Measurements from ENCODE around the gene COL6A6.
"Not testable (repeated sequence)": the region's sequence is repeated elsewhere in the genome, so short reads cannot be mapped to it uniquely, and the experiment has no call there.

The COL6A6 gene

GRCh38 chr3:130539005-130539404, 22.0 kb downstream of the COL6A6 start:
- Histone ChIP-seq H3K79me2 (ENCODE audit: insufficient read depth, low read length) (no peaks in the 10 kb centered on the region), H3K27me3 (ENCODE audit: low read length) (no peaks in the 10 kb centered on the region), H4K20me1 (ENCODE audit: low read depth, low read length) (no peaks in the 10 kb centered on the region), H3K9me2 (replicated peaks; ENCODE audit: insufficient read depth, low read length) (no peaks in the 10 kb centered on the region), H3F3A (ENCODE audit: insufficient read depth) (no peaks in the 10 kb centered on the region), H3K4me2 (ENCODE audit: low read depth, low read length, poor library complexity, severe bottlenecking) (no peak overlapping the region), H3K9ac (ENCODE audit: low read length) (no peak overlapping the region), H3K4me3 (ENCODE audit: insufficient read depth, low read length, poor library complexity, severe bottlenecking) (no peak overlapping the region), H3K27ac (ENCODE audit: low read depth, low read length) (no peak overlapping the region), H3K9me3 (ENCODE audit: insufficient read depth, low read length) (no peaks in the 10 kb centered on the region), H3K36me3 (ENCODE audit: low read length) (no peaks in the 10 kb centered on the region), H2AFZ (ENCODE audit: low read depth, low read length, severe bottlenecking) (no peak overlapping the region)
- TF ChIP-seq CTCF (IDR thresholded peaks at IDR 0.05; ENCODE audit: insufficient read depth, low read length, poor library complexity, severe bottlenecking) (peak; percentile 56), EZH2phosphoT487 (conservative IDR thresholded peaks at IDR 0.05; ENCODE audit: low read length) (no peak)

DNA sequence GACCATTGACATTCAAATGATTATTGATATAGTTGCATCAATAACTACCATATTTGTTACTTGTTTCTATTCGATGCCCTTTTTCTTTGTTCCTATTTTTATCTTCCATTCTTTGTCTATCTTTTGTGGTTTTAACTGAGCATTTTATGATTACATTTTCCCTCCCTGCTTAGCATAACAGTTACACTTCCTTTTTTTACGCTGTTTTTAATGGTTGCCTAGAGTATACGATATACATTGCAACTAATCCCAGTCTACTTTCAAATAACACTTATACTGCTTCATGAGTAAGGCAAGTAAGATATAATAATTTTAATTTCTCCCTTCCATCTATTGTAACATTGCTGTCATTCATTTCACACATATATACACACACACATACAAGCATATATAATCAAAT, 26.3 kb downstream of the COL6A6 start:
- Histone ChIP-seq H4K20me1 (ENCODE audit: low read depth, low read length) (no peaks in the 10 kb centered on the region), H3F3A (ENCODE audit: insufficient read depth) (no peaks in the 10 kb centered on the region), H3K27me3 (ENCODE audit: low read length) (no peaks in the 10 kb centered on the region), H3K79me2 (ENCODE audit: insufficient read depth, low read length) (no peaks in the 10 kb centered on the region), H3K27ac (ENCODE audit: low read depth, low read length) (no peak overlapping the region), H3K9me2 (replicated peaks; ENCODE audit: insufficient read depth, low read length) (no peaks in the 10 kb centered on the region), H2AFZ (ENCODE audit: low read depth, low read length, severe bottlenecking) (no peak overlapping the region), H3K4me2 (ENCODE audit: low read depth, low read length, poor library complexity, severe bottlenecking) (no peak overlapping the region), H3K4me3 (ENCODE audit: insufficient read depth, low read length, poor library complexity, severe bottlenecking) (no peak overlapping the region), H3K9me3 (ENCODE audit: insufficient read depth, low read length) (no peaks in the 10 kb centered on the region), H3K36me3 (ENCODE audit: low read length) (no peaks in the 10 kb centered on the region), H3K9ac (ENCODE audit: low read length) (no peak overlapping the region)
- TF ChIP-seq CTCF (IDR thresholded peaks at IDR 0.05; ENCODE audit: insufficient read depth, low read length, poor library complexity, severe bottlenecking) (no peak), EZH2phosphoT487 (conservative IDR thresholded peaks at IDR 0.05; ENCODE audit: low read length) (no peak)

DNA sequence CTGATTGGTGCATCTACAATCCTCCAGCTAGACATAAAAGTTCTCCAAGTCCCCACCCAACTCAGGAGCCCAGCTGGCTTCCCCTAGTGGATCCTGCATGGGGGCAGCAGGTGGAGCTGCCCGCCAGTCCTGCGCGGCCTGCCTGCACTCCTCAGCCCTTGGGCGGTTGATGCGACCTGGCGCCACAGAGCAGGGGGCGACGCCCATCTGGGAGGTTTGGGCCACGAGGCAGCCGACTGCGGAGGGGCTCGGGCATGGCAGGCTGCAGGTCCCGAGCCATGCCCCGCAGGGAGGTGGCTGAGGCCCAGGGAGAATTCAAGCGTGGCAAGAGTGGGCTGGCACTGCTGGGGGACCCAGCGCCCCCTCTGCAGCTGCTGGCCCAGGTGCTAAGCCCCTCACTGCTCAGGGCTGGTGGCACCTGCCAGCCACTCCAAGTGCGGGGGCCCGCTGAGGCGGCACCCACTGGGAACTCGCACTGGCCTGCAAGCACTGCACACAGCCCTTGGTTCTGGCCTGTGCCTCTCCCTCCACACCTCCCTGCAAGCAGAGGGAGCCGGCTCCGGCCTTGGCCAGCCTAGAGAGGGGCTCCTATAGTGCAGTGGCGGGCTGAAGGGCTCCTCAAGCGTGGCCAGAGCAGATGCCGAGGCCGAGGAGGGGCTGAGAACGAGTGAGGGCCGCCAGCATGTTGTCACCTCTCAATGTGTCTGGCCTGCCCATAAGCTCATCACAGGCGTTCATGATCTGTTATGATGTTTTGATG, 30.1 kb downstream of the COL6A6 start:
- no peak for TF ChIP-seq EZH2phosphoT487 (conservative IDR thresholded peaks at IDR 0.05; ENCODE audit: low read length)

DNA sequence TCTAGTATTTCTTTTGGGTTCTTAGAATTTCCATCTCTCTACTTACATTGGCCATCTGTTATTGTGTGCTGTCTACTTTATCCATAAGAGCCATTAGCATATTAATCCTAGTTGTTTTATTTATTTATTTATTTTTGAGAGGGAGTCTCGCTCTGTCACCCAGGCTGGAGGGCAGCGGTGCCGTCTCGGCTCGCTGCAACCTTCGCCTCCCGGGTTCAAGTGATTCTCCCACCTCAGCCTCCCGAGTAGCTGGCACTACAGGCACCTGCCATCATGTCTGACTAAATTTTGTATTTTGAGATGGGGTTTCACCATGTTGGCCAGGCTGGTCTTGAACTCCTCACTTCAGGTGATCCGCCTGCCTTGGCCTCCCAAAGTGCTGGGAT, 30.7 kb downstream of the COL6A6 start:
- H3K4me2 ChIP-seq (ENCODE audit: low read depth, low read length, poor library complexity, severe bottlenecking); H3K27me3 ChIP-seq (ENCODE audit: low read length); H3K27ac ChIP-seq (ENCODE audit: low read depth, low read length); H4K20me1 ChIP-seq (ENCODE audit: low read depth, low read length); H3F3A ChIP-seq (ENCODE audit: insufficient read depth); H3K9me2 ChIP-seq (replicated peaks; ENCODE audit: insufficient read depth, low read length); H3K4me3 ChIP-seq (ENCODE audit: insufficient read depth, low read length, poor library complexity, severe bottlenecking); H3K9me3 ChIP-seq (ENCODE audit: insufficient read depth, low read length); H3K79me2 ChIP-seq (ENCODE audit: insufficient read depth, low read length); H3K36me3 ChIP-seq (ENCODE audit: low read length); H2AFZ ChIP-seq (ENCODE audit: low read depth, low read length, severe bottlenecking); H3K9ac ChIP-seq (ENCODE audit: low read length): not testable (repeated sequence)

More for the DNA sequence above, 30.1 kb downstream of the COL6A6 start:
- Histone ChIP-seq H3K36me3 (ENCODE audit: low read length) (no peaks in the 10 kb centered on the region), H3K4me3 (ENCODE audit: insufficient read depth, low read length, poor library complexity, severe bottlenecking) (no peak overlapping the region), H3K9me2 (replicated peaks; ENCODE audit: insufficient read depth, low read length) (no peaks in the 10 kb centered on the region), H3K27me3 (ENCODE audit: low read length) (no peaks in the 10 kb centered on the region), H3K9me3 (ENCODE audit: insufficient read depth, low read length) (no peaks in the 10 kb centered on the region), H2AFZ (ENCODE audit: low read depth, low read length, severe bottlenecking) (no peak overlapping the region), H3K9ac (ENCODE audit: low read length) (no peak overlapping the region), H3F3A (ENCODE audit: insufficient read depth) (no peaks in the 10 kb centered on the region), H3K79me2 (ENCODE audit: insufficient read depth, low read length) (no peaks in the 10 kb centered on the region), H4K20me1 (ENCODE audit: low read depth, low read length) (no peaks in the 10 kb centered on the region), H3K4me2 (ENCODE audit: low read depth, low read length, poor library complexity, severe bottlenecking) (no peak overlapping the region), H3K27ac (ENCODE audit: low read depth, low read length) (no peak overlapping the region)

All from SU-DHL-6 (cell line).